Loucy (cell line): ENCODE data around the gene NKTR.
A peak's percentile ranks its signal among the peaks of the same experiment; 100 is the strongest.
"Not testable (repeated sequence)": the region's sequence is repeated elsewhere in the genome, so short reads cannot be mapped to it uniquely, and the experiment has no call there.

Experiments used
- H2AFZ ChIP-seq: fragments of 200-600 bp; sonication (generic); 2 replicates; pipeline ENCODE4 v1.6.0; 2016; ENCODE audit warnings: antibody characterized with exemption, mild to moderate bottlenecking, low read length, moderate library complexity
- H3F3A ChIP-seq: fragments of 200-600 bp; 2 replicates; pipeline ENCODE4 v1.6.0; 2016; ENCODE audit warnings: antibody characterized with exemption, low read depth, mild to moderate bottlenecking
- H3K27me3 ChIP-seq: fragments of 200-600 bp; sonication (generic); 2 replicates; pipeline ENCODE4 v1.6.1; 2014; ENCODE audit warnings: low read length, mild to moderate bottlenecking; ENCODE audit not compliant: insufficient read depth, poor library complexity, severe bottlenecking
- H3K36me3 ChIP-seq: fragments of 200-600 bp; sonication (generic); 2 replicates; pipeline ENCODE4 v1.6.1; 2016; ENCODE audit warnings: low read length; ENCODE audit not compliant: insufficient read depth
- H3K4me1 ChIP-seq: fragments of 200-600 bp; sonication (generic); 2 replicates; pipeline ENCODE4 v1.5.1; 2014; ENCODE audit warnings: low read length, mild to moderate bottlenecking; ENCODE audit not compliant: insufficient read depth, poor library complexity, severe bottlenecking
- H3K4me2 ChIP-seq: fragments of 200-600 bp; sonication (generic); 2 replicates; pipeline ENCODE4 v1.6.0; 2014; ENCODE audit warnings: antibody characterized with exemption, low read length, low read depth, mild to moderate bottlenecking; ENCODE audit not compliant: poor library complexity, severe bottlenecking
- H3K4me3 ChIP-seq: fragments of 200-600 bp; sonication (generic); 2 replicates; pipeline ENCODE4 v1.5.1; 2014; ENCODE audit warnings: low read length, mild to moderate bottlenecking, mixed read lengths; ENCODE audit not compliant: poor library complexity, severe bottlenecking
- H3K79me2 ChIP-seq: fragments of 200-600 bp; sonication (generic); 2 replicates; pipeline ENCODE4 v1.6.1; 2014; ENCODE audit warnings: low read length; ENCODE audit not compliant: insufficient read depth
- H3K9ac ChIP-seq: fragments of 200-600 bp; sonication (generic); 2 replicates; pipeline ENCODE4 v1.6.0; 2014; ENCODE audit warnings: mild to moderate bottlenecking, low read depth, low read length, moderate library complexity; ENCODE audit not compliant: poor library complexity, severe bottlenecking
- H3K9me2 ChIP-seq: fragments of 200-600 bp; sonication (generic); replicated peaks from 2 replicates; pipeline ENCODE4 v1.6.1; 2016; ENCODE audit warnings: low read depth, low read length, mixed read lengths
- H3K9me3 ChIP-seq: fragments of 200-600 bp; sonication (generic); 2 replicates; pipeline ENCODE4 v1.6.1; 2014; ENCODE audit warnings: mild to moderate bottlenecking, antibody characterized with exemption, low read length, low read depth; ENCODE audit not compliant: insufficient read depth
- H4K20me1 ChIP-seq: fragments of 200-600 bp; sonication (generic); 2 replicates; pipeline ENCODE4 v1.6.0; 2014; ENCODE audit warnings: antibody characterized with exemption, low read length, mild to moderate bottlenecking; ENCODE audit not compliant: insufficient read depth, poor library complexity, severe bottlenecking
- CTCF ChIP-seq: fragments of 200-600 bp; sonication (generic); conservative IDR thresholded peaks from 2 replicates; pipeline ENCODE4 v1.5.1; 2014; ENCODE audit warnings: mild to moderate bottlenecking, antibody characterized with exemption, low read length
- EZH2phosphoT487 ChIP-seq: fragments of 200-600 bp; IDR thresholded peaks from 2 replicates; pipeline ENCODE4 v1.6.1; 2018; ENCODE audit warnings: antibody characterized with exemption, mild to moderate bottlenecking, moderate library complexity, borderline replicate concordance

NKTR gene

GRCh38 chr3:42591811-42592210 lies 8.7 kb upstream of the NKTR start:
- H3K4me2 ChIP-seq = peak overlapping the region; percentile 98

DNA sequence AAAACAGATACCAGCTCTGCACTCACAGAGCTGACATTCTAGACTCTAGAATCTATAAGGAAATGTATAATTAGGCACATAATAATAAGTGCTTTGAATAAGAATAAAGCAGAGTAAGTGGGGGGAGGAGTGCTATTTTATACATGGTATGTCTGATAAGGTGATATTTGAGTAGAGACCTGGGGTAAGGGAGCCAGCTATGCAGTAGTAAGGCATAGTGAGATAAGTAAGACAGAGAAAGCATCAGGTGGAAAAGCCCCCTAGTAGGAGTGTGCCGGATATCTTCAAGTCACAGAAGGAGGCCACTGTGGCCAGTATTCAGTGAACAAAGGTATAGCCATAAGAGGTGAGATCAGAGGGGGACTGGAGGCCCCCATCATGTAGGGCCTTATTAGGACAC lies 6.9 kb upstream of the NKTR start:
- no peaks in the 10 kb centered on the region for H3K27me3 ChIP-seq
- H3K9ac ChIP-seq = peak overlapping the region; percentile 20
- peaks cover 24% of the 10 kb centered on the region for H4K20me1 ChIP-seq
- peaks cover 47% of the 10 kb centered on the region for H3K4me1 ChIP-seq
- TF ChIP-seq EZH2phosphoT487 (no peak), CTCF (no peak)
- peaks cover 5% of the 10 kb centered on the region; the same call in 1 of the 2 replicates for H3F3A ChIP-seq
- H2AFZ ChIP-seq = no peak overlapping the region
- peak overlapping the region; percentile 34 for H3K4me3 ChIP-seq
- H3K79me2 ChIP-seq = peaks cover 51% of the 10 kb centered on the region
- no peaks in the 10 kb centered on the region for H3K9me2 ChIP-seq
- H3K4me2 ChIP-seq = peak overlapping the region; percentile 98
- H3K36me3 ChIP-seq = peaks cover 17% of the 10 kb centered on the region; the same call in 1 of the 2 replicates
- no peaks in the 10 kb centered on the region for H3K9me3 ChIP-seq

More at GRCh38 chr3:42591811-42592210, 8.7 kb upstream of the NKTR start:
- peaks cover 51% of the 10 kb centered on the region for H3K79me2 ChIP-seq
- H3K27me3 ChIP-seq = no peaks in the 10 kb centered on the region
- H3F3A ChIP-seq = peaks cover 5% of the 10 kb centered on the region; the same call in 1 of the 2 replicates
- TF ChIP-seq CTCF = no peak
- TF ChIP-seq EZH2phosphoT487 = no peak
- H3K9me2 ChIP-seq = no peaks in the 10 kb centered on the region
- H3K9ac ChIP-seq = peak overlapping the region; percentile 85
- peaks cover 47% of the 10 kb centered on the region for H3K4me1 ChIP-seq
- H3K9me3 ChIP-seq = no peaks in the 10 kb centered on the region
- H3K36me3 ChIP-seq = peaks cover 17% of the 10 kb centered on the region; the same call in 1 of the 2 replicates
- H2AFZ ChIP-seq = no peak overlapping the region
- peak overlapping the region; percentile 90 for H3K4me3 ChIP-seq
- H4K20me1 ChIP-seq = peaks cover 24% of the 10 kb centered on the region

DNA sequence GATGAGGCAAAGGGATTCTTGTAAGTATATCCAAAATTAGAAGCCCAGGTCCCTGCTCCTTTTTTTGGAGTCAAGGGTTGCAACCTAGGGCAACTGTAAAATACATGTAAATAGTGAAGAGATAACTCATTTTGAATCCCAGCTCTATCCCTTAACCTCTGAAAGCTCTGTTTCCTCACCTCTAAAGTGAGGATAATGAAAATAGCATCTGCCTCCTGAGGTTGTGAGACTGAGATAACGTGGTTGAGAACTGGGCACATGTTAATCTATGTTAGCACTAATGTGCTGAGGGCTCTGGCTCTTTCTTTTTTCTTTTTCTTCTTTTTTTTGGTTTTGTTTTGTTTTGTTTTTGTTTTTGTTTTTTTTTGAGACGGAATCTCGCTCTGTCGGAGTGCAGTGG lies 4.8 kb upstream of the NKTR start:
- H3K9ac ChIP-seq = peak overlapping the region; percentile 33
- no peak overlapping the region for H2AFZ ChIP-seq
- no peak for TF ChIP-seq CTCF
- peaks cover 51% of the 10 kb centered on the region for H3K79me2 ChIP-seq
- H4K20me1 ChIP-seq = peaks cover 24% of the 10 kb centered on the region
- H3K9me2 ChIP-seq = no peaks in the 10 kb centered on the region
- peak overlapping the region; percentile 98 for H3K4me2 ChIP-seq
- peaks cover 44% of the 10 kb centered on the region for H3K4me1 ChIP-seq
- H3F3A ChIP-seq = peaks cover 7% of the 10 kb centered on the region; the same call in 1 of the 2 replicates
- H3K9me3 ChIP-seq = no peaks in the 10 kb centered on the region
- no peaks in the 10 kb centered on the region for H3K27me3 ChIP-seq
- H3K36me3 ChIP-seq = peaks cover 17% of the 10 kb centered on the region; the same call in 1 of the 2 replicates
- H3K4me3 ChIP-seq = no peak overlapping the region

DNA sequence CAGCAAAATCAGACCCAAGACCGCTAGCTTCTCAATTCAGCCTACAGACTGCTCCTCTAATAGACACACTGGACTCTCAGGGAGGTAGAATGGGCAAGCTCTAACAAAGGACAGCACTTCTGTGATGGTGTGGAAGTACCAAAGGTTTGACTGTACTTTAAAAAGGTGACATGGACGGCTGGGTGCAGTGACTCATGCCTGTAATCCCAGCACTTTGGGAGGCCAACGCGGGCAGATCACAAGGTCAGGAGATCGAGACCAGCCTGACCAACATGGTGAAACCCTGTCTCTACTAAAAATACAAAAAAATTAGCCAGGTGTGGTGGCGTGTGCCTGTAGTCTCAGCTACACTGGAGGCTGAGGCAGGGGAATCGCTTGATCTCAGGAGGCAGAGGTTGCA lies 3.4 kb upstream of the NKTR start:
- peaks cover 49% of the 10 kb centered on the region for H3K79me2 ChIP-seq

More for the DNA sequence above, 3.4 kb upstream of the NKTR start:
- H3K4me2 ChIP-seq, H3K9ac ChIP-seq, H3K27me3 ChIP-seq, H3K9me2 ChIP-seq, H3K4me3 ChIP-seq, H3F3A ChIP-seq, H3K9me3 ChIP-seq, H2AFZ ChIP-seq: not testable (repeated sequence)
- Histone ChIP-seq H3K4me1 (peaks cover 45% of the 10 kb centered on the region), H3K36me3 (peaks cover 17% of the 10 kb centered on the region; the same call in 1 of the 2 replicates), H4K20me1 (peaks cover 28% of the 10 kb centered on the region)
